ENCODE measurements around the gene MCTP2.

Gene MCTP2

GRCh38 chr15:94298364-94298763, 67.0 kb downstream of the MCTP2 start:
- TF ChIP-seq CTCF (IDR thresholded peaks at IDR 0.05): no peak
- TF ChIP-seq ZFX (IDR thresholded peaks at IDR 0.05; ENCODE audit: borderline replicate concordance): no peak
- H3K27ac ChIP-seq: no peak overlapping the region

- no peak overlapping the region for H3K27ac ChIP-seq
- TF ChIP-seq ZFX (IDR thresholded peaks at IDR 0.05; ENCODE audit: borderline replicate concordance) (no peak), CTCF (IDR thresholded peaks at IDR 0.05) (no peak)
Measured at GRCh38 chr15:94300612-94301011, 69.3 kb downstream of the MCTP2 start.

- H3K27ac ChIP-seq: no peak overlapping the region
- TF ChIP-seq ZFX (IDR thresholded peaks at IDR 0.05; ENCODE audit: borderline replicate concordance): no peak
- TF ChIP-seq CTCF (IDR thresholded peaks at IDR 0.05): no peak
Measured at GRCh38 chr15:94305133-94305532, 73.8 kb downstream of the MCTP2 start.

- TF ChIP-seq ZFX (IDR thresholded peaks at IDR 0.05; ENCODE audit: borderline replicate concordance) (no peak), CTCF (IDR thresholded peaks at IDR 0.05) (no peak)
- no peak overlapping the region for H3K27ac ChIP-seq
Measured at GRCh38 chr15:94306700-94307650, 75.6 kb downstream of the MCTP2 start.

DNA sequence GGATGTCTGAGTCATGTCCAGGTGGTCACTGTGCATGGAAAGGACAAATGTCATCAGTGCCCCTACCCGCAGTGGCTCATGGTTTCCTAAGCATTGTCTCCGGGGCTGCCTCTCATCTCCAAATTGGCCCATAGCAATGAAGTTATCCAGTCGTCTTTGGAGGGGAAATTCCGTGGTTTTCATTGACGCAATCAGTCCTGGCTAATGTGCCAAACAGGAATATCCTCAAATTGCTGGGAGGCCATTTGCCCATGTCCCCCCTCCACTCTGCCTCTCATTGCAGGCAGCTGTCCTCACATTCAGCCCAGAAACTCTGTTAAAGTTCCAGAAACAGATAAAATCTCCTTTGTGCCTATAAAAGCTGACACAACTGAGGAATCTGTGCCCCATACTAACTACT, 81.6 kb downstream of the MCTP2 start:
- H3K27ac ChIP-seq: no peak overlapping the region
- TF ChIP-seq ZFX (IDR thresholded peaks at IDR 0.05; ENCODE audit: borderline replicate concordance): no peak
- no peak for TF ChIP-seq CTCF (IDR thresholded peaks at IDR 0.05)

- H3K27ac ChIP-seq: no peak overlapping the region
- TF ChIP-seq CTCF (IDR thresholded peaks at IDR 0.05) (no peak), ZFX (IDR thresholded peaks at IDR 0.05; ENCODE audit: borderline replicate concordance) (no peak)
Measured at GRCh38 chr15:94314639-94315038, 83.3 kb downstream of the MCTP2 start.

DNA sequence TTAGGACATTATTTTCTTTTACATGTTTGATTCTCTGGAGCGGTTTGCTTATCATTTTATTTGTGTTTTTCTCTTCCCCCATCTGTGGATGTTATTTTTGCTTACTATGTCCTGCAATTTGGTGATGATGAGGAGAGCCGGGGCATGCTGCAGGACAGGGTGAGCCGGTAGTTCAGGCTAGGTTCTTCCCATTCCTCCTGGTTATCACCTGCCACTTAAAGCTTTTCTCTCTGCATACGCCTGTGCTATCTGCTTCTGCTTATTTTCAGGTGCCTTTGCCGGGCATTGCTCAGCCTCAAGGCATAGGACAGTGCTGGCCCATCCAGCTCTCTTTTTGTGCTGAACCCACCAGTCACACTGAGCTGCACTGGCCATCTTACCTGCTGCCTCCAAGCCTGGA, 85.8 kb downstream of the MCTP2 start:
- TF ChIP-seq ZFX (IDR thresholded peaks at IDR 0.05; ENCODE audit: borderline replicate concordance): no peak
- TF ChIP-seq CTCF (IDR thresholded peaks at IDR 0.05): no peak
- H3K27ac ChIP-seq: no peak overlapping the region
